Measurements from ENCODE around the gene RPS3. TPM values are rescaled to one million over a fixed set of nuclear protein-coding genes. Genes with fewer than 3 reads are reported as not detected.
A peak's percentile ranks its signal among the peaks of the same experiment; 100 is the strongest.

The RPS3 gene
- total and polyA plus RNA-seq, 2 of the 13 experiments (the other 11 are each of a cell fraction or from before 2014, with no cell fraction given) = 2,143 to 3,616 TPM

DNA sequence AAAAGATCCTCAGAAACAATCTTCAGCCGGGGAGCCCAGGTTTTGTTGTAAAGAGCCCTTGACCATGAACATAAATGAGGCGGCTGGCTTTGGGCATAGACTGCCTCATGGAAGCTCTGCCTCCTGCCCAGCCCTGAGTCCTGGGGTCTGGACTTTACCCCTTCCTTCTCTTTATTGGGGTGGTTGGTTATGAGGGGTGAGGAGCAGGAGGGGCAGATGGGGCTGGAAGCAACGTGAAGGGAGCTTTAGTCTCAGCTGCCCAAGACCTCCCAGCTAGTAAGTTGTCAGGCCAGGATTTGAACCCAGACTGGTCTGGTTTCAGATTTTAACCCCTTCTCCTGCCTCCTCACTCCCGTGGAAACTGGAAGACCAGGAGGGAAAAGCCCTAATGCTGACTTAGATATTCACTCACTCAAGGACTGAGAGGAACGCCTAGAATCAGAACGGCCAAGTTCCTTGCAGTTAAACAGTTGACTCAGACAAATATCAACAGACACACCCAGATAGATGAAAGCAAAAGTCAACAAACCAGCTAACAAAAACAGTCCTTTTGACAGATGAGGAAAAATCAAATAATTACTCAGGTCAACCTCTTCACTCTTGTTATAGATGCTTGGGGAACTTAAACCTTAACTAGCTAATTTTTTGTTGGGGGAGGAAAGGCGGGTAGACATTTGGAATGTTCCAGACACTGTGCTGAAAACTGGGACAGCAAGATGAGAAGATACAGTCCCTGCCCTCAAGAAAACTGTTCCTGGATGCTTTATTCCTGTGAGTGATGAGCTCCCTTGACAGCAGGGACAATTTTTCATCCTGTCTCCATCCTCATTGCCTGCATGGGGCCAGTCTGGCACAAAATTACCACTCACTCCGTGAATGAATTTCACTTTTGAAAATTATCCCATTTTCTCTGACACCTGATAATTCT is 27.1 kb upstream of the RPS3 start (continued):
- TF ChIP-seq, protein P1, sequence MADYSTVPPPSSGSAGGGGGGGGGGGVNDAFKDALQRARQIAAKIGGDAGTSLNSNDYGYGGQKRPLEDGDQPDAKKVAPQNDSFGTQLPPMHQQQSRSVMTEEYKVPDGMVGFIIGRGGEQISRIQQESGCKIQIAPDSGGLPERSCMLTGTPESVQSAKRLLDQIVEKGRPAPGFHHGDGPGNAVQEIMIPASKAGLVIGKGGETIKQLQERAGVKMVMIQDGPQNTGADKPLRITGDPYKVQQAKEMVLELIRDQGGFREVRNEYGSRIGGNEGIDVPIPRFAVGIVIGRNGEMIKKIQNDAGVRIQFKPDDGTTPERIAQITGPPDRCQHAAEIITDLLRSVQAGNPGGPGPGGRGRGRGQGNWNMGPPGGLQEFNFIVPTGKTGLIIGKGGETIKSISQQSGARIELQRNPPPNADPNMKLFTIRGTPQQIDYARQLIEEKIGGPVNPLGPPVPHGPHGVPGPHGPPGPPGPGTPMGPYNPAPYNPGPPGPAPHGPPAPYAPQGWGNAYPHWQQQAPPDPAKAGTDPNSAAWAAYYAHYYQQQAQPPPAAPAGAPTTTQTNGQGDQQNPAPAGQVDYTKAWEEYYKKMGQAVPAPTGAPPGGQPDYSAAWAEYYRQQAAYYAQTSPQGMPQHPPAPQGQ (CRISPR knock-in tag; IDR thresholded peaks at IDR 0.05; ENCODE audit: borderline replicate concordance) = no peak
- TF ChIP-seq BATF2 (CRISPR knock-in tag; IDR thresholded peaks at IDR 0.05) = no peak
- TF ChIP-seq GTF3A (CRISPR knock-in tag; conservative IDR thresholded peaks at IDR 0.05) = no peak
- no peak for TF ChIP-seq SNAPC5 (CRISPR knock-in tag; IDR thresholded peaks at IDR 0.05; ENCODE audit: borderline replicate concordance)
- TF ChIP-seq GATAD2A (CRISPR knock-in tag; IDR thresholded peaks at IDR 0.05) = peak; percentile 65
- no peak for TF ChIP-seq RAD21 (CRISPR knock-in tag; IDR thresholded peaks at IDR 0.05)
- TF ChIP-seq PRDM15 (CRISPR knock-in tag; IDR thresholded peaks at IDR 0.05) = no peak
- TF ChIP-seq PRPF4 (IDR thresholded peaks at IDR 0.05; ENCODE audit: low read depth, low read length, poor library complexity, severe bottlenecking) = no peak
- TF ChIP-seq HNRNPUL1 (IDR thresholded peaks at IDR 0.05; ENCODE audit: low read depth, low read length) = no peak
- TF ChIP-seq FOXA3 (CRISPR knock-in tag; IDR thresholded peaks at IDR 0.05) = peak; percentile 95
- peak; percentile 58; the same call in 1 of the 2 replicates for TF ChIP-seq ZNF792 (CRISPR knock-in tag; IDR thresholded peaks at IDR 0.05)
- TF ChIP-seq, protein P2, sequence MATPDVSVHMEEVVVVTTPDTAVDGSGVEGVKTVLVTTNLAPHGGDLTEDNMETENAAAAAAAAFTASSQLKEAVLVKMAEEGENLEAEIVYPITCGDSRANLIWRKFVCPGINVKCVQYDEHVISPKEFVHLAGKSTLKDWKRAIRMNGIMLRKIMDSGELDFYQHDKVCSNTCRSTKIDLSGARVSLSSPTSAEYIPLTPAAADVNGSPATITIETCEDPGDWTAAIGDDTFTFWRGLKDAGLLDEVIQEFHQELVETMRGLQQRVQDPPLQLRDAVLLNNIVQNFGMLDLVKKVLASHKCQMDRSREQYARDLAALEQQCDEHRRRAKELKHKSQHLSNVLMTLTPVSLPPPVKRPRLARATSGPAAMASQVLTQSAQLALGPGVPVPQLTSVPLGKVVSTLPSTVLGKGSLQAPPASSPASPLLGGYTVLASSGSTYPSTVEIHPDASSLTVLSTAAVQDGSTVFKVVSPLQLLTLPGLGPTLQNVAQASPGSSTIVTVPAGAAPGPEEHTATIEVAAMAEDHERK (CRISPR knock-in tag; IDR thresholded peaks at IDR 0.05; ENCODE audit: low read depth) = no peak
- TF ChIP-seq NFYB (CRISPR knock-in tag; IDR thresholded peaks at IDR 0.05) = no peak
- TF ChIP-seq ZNF775 (CRISPR knock-in tag; IDR thresholded peaks at IDR 0.05; ENCODE audit: borderline replicate concordance) = no peak
- TF ChIP-seq YEATS2 (CRISPR knock-in tag; IDR thresholded peaks at IDR 0.05; ENCODE audit: borderline replicate concordance) = no peak
- peak; percentile 92; the same call in 1 of the 2 replicates for TF ChIP-seq HMG20A (CRISPR knock-in tag; IDR thresholded peaks at IDR 0.05; ENCODE audit: borderline replicate concordance)
- TF ChIP-seq CREM (IDR thresholded peaks at IDR 0.05) = peak; percentile 54; the same call in 1 of the 2 replicates
- TF ChIP-seq CREM (CRISPR knock-in tag; IDR thresholded peaks at IDR 0.05) = no peak
- TF ChIP-seq ZNF432 (CRISPR knock-in tag; IDR thresholded peaks at IDR 0.05; ENCODE audit: borderline replicate concordance) = no peak
- no peak for TF ChIP-seq ARHGAP35 (CRISPR knock-in tag; IDR thresholded peaks at IDR 0.05; ENCODE audit: borderline replicate concordance)

Measured in HepG2 (cell line).